Motor neuron (in vitro differentiated cells): Measurements from ENCODE around the gene CXADR. TPM values are rescaled to one million over a fixed set of nuclear protein-coding genes. Genes with fewer than 3 reads are reported as not detected.
"Not testable (repeated sequence)": the region's sequence is repeated elsewhere in the genome, so short reads cannot be mapped to it uniquely, and the experiment has no call there.

Source experiments
- ATAC-seq, 8 experiments: fragments of 200-7000 bp; cut with Tn5 transposase; replicated peaks in 6 of 8; 2 replicates each; pipeline ENCODE4 v1.8.0; 2021; ENCODE audit warnings: mild to moderate bottlenecking in 8 of 8, moderate library complexity in 8 of 8
- H3K27ac ChIP-seq, 2 donors: fragments of 250-450 bp; sonication (Bioruptor Pico); 2 replicates each; pipeline ENCODE4 v1.9.0; 2021; ENCODE audit warnings: antibody characterized with exemption in 2 of 2, mild to moderate bottlenecking in 2 of 2, moderate library complexity in 1 of 2
- H3K4me1 ChIP-seq, 2 donors: fragments of 250-450 bp; sonication (Bioruptor Pico); replicated peaks in 1 of 2; 2 replicates each; pipeline ENCODE4 v1.6.1; 2021; ENCODE audit warnings: antibody characterized with exemption in 2 of 2, mild to moderate bottlenecking in 2 of 2, moderate library complexity in 1 of 2
- H3K4me3 ChIP-seq, 5 donors: fragments of 250-450 bp; sonication (Bioruptor Pico); 2 replicates each; pipeline ENCODE4 v1.9.0; 2021; ENCODE audit warnings: antibody characterized with exemption in 5 of 5, mild to moderate bottlenecking in 5 of 5, moderate library complexity in 4 of 5
- WGBS, 10 experiments: fragments of 450-650 bp; shearing (Covaris generic); methylation state at CpG; one replicate each; pipeline ENCODE4 v1.0.0; 2022; 5-methylcytosine and 5-hydroxymethylcytosine counted together
- in situ Hi-C, 9 experiments: fragments of 400-800 bp; cut with MboI; loops; one replicate each; pipeline ENCODE4 v1.15.0; 2021; ENCODE audit warnings: low sequenced_read_pairs in 9 of 9, low pct_unique_long_range_greater_than_20kb in 2 of 9; ENCODE audit not compliant: unreplicated experiment in 9 of 9
- total RNA-seq, 8 experiments: library from RNA; unstranded; fragments of 300-600 nt; gene quantifications; 2 replicates each; pipeline versions ENCODE4 v1.2.3 to v1.2.4, GENCODE V29; 2022

Gene CXADR
- total RNA-seq, result 10 to 100 TPM in 7 of 8 experiments, 1 to 10 TPM in 1; 7.9 to 81.1 (median 63.1) TPM

GRCh38 chr21:17512253-17513213 lies at the start of gene CXADR:
TSS of gene CXADR (plus strand) at chr21:17513043. CDS start at chr21:17513130, 87 bp downstream.
- in situ Hi-C loops, result loop anchor here in 2 of 9 experiments (25.0 kb wide), 1 partner anchor 125 kb away; no protein-coding TSS in a partner anchor
- WGBS, 10 experiments, result 0 to 100% (median 21%) methylated on average over 1 to 23 of the region's 83 CpGs; no CpG with 5 or more reads in 2 of the 10 experiments
- peaks cover 10 to 12% of the 10 kb centered on the region in 2 donors for H3K4me1 ChIP-seq
- ATAC-seq, result peak; percentile 78 to 93 (median 90)
- H3K4me3 ChIP-seq, result peak within 1 kb of the TSS; percentile 78 to 93 (median 88)
- peak within 1 kb of the TSS; percentile 81 to 85 for H3K27ac ChIP-seq

- H3K4me1 ChIP-seq, result peaks cover 7% of the 10 kb centered on the region in 2 donors
- no peak for ATAC-seq
- 60 to 100% (median 83%) methylated on average over 1 of the region's 1 CpG; no CpG with 5 or more reads in 6 of the 10 experiments for WGBS, 10 experiments
- H3K4me3 ChIP-seq, result no peak overlapping the region
- H3K27ac ChIP-seq, result no peak overlapping the region
- in situ Hi-C loops, result loop anchor here in 1 of 9 experiments (25.0 kb wide), 1 partner anchor 96 kb away; no protein-coding TSS in a partner anchor
Measured at GRCh38 chr21:17466166-17466565, 46.7 kb upstream of the CXADR start.

- in situ Hi-C loops, result loop anchor here in 1 of 9 experiments (25.0 kb wide), 1 partner anchor 95 kb away; no protein-coding TSS in a partner anchor
- peak in 2 of 8 experiments; percentile 25 to 34 for ATAC-seq
- WGBS, 10 experiments, result 4 to 58% (median 29%) methylated on average over 2 to 4 of the region's 4 CpGs; no CpG with 5 or more reads in 1 of the 10 experiments
- Histone ChIP-seq H3K4me1 (peaks cover 7% of the 10 kb centered on the region in 2 donors), H3K4me3 (peak overlapping the region in 2 of 5 donors; percentile 11 to 17), H3K27ac (no peak overlapping the region)
Measured at GRCh38 chr21:17467392-17467791, 45.5 kb upstream of the CXADR start.

GRCh38 chr21:17467829-17468228 lies 45.0 kb upstream of the CXADR start:
- no peak overlapping the region for H3K27ac ChIP-seq
- peaks cover 7% of the 10 kb centered on the region in 2 donors for H3K4me1 ChIP-seq
- WGBS, 10 experiments, result 9 to 76% (median 52%) methylated on average over 1 to 3 of the region's 3 CpGs
- no peak for ATAC-seq
- H3K4me3 ChIP-seq, result no peak overlapping the region
- in situ Hi-C loops, result loop anchor here in 1 of 9 experiments (25.0 kb wide), 1 partner anchor 94 kb away; no protein-coding TSS in a partner anchor

- Histone ChIP-seq H3K27ac (no peak overlapping the region), H3K4me3 (no peak overlapping the region), H3K4me1 (peaks cover 3 to 5% of the 10 kb centered on the region in 2 donors)
- no peak for ATAC-seq
- 60 to 100% (median 100%) methylated on average over 1 of the region's 1 CpG; no CpG with 5 or more reads in 7 of the 10 experiments for WGBS, 10 experiments
- in situ Hi-C loops, result loop anchor here in 1 of 9 experiments (25.0 kb wide), 1 partner anchor 94 kb away; no protein-coding TSS in a partner anchor
Measured at GRCh38 chr21:17468698-17469097, 44.1 kb upstream of the CXADR start.

- H3K27ac ChIP-seq, result no peak overlapping the region
- WGBS, 10 experiments, result 80 to 100% (median 100%) methylated on average over 1 of the region's 1 CpG; no CpG with 5 or more reads in 4 of the 10 experiments
- in situ Hi-C loops, result loop anchor here in 1 of 9 experiments (25.0 kb wide), 1 partner anchor 93 kb away; no protein-coding TSS in a partner anchor
- ATAC-seq, result no peak
- peaks cover 3 to 5% of the 10 kb centered on the region in 2 donors for H3K4me1 ChIP-seq
- no peak overlapping the region for H3K4me3 ChIP-seq
Measured at GRCh38 chr21:17469727-17470126, 43.1 kb upstream of the CXADR start.

- in situ Hi-C loops, result loop anchor here in 1 of 9 experiments (25.0 kb wide), 1 partner anchor 90 kb away; no protein-coding TSS in a partner anchor
- H3K4me1 ChIP-seq, result peaks cover 3 to 5% of the 10 kb centered on the region in 2 donors
- no peak overlapping the region for H3K4me3 ChIP-seq
- WGBS, 10 experiments, result 86 to 100% (median 93%) methylated on average over 1 of the region's 1 CpG; no CpG with 5 or more reads in 7 of the 10 experiments
- ATAC-seq, result no peak
- no peak overlapping the region for H3K27ac ChIP-seq
Measured at GRCh38 chr21:17472182-17472581, 40.7 kb upstream of the CXADR start.

GRCh38 chr21:17472592-17473271 lies 40.1 kb upstream of the CXADR start:
- 60 to 91% (median 85%) methylated on average over 1 to 7 of the region's 7 CpGs; no CpG with 5 or more reads in 3 of the 10 experiments for WGBS, 10 experiments
- H3K4me3 ChIP-seq, result no peak overlapping the region
- H3K27ac ChIP-seq, result no peak overlapping the region
- peaks cover 2 to 3% of the 10 kb centered on the region in 2 donors for H3K4me1 ChIP-seq
- in situ Hi-C loops, result loop anchor here in 1 of 9 experiments (25.0 kb wide), 1 partner anchor 90 kb away; no protein-coding TSS in a partner anchor
- ATAC-seq, result peak in 1 of 8 experiments; percentile 21

- 48 to 100% (median 96%) methylated on average over 1 to 2 of the region's 4 CpGs; no CpG with 5 or more reads in 4 of the 10 experiments for WGBS, 10 experiments
- in situ Hi-C loops, result no loop called here
- ATAC-seq, result no peak
- no peak overlapping the region for H3K27ac ChIP-seq
- no peaks in the 10 kb centered on the region for H3K4me1 ChIP-seq
- H3K4me3 ChIP-seq, result no peak overlapping the region
Measured at GRCh38 chr21:17476006-17476405, 36.8 kb upstream of the CXADR start.

- ATAC-seq, in situ Hi-C loops, H3K4me1 ChIP-seq, H3K4me3 ChIP-seq, H3K27ac ChIP-seq: not testable (repeated sequence)
- 90 to 100% (median 97%) methylated on average over 1 to 6 of the region's 6 CpGs; no CpG with 5 or more reads in 3 of the 10 experiments for WGBS, 10 experiments
Measured at GRCh38 chr21:17478156-17478555, 34.7 kb upstream of the CXADR start.

- no peak overlapping the region for H3K27ac ChIP-seq
- 58 to 100% (median 87%) methylated on average over 1 to 2 of the region's 2 CpGs; no CpG with 5 or more reads in 2 of the 10 experiments for WGBS, 10 experiments
- no peak overlapping the region for H3K4me3 ChIP-seq
- ATAC-seq, result no peak
- H3K4me1 ChIP-seq, result no peaks in the 10 kb centered on the region
- in situ Hi-C loops, result no loop called here
Measured at GRCh38 chr21:17479606-17480005, 33.2 kb upstream of the CXADR start.

- Histone ChIP-seq H3K27ac (no peak overlapping the region), H3K4me1 (no peaks in the 10 kb centered on the region), H3K4me3 (no peak overlapping the region)
- ATAC-seq, result no peak
- 6 to 100% (median 77%) methylated on average over 1 of the region's 1 CpG; no CpG with 5 or more reads in 1 of the 10 experiments for WGBS, 10 experiments
- in situ Hi-C loops, result no loop called here
Measured at GRCh38 chr21:17482928-17483327, 29.9 kb upstream of the CXADR start.
